HepG2 (cell line): ENCODE data around the gene CDH2. TPM values are rescaled to one million over a fixed set of nuclear protein-coding genes. Genes with fewer than 3 reads are reported as not detected.
A peak's percentile ranks its signal among the peaks of the same experiment; 100 is the strongest.

Source experiments
- AKAP8 ChIP-seq: sonication (generic); formaldehyde crosslinking; IDR thresholded peaks from 2 replicates; pipeline ENCODE4 v1.5.1; 2020; ENCODE audit warnings: mild to moderate bottlenecking, missing genetic modification reagents
- ASH2L ChIP-seq: fragments of 300-600, 200-600 bp; sonication (generic); IDR thresholded peaks from 2 replicates; pipeline ENCODE4 v1.7.0; 2017; ENCODE audit warnings: low read depth, mild to moderate bottlenecking, moderate library complexity, mixed read lengths, low read length; ENCODE audit not compliant: insufficient read length
- CREM ChIP-seq, 2 experiments: sonication (generic) in 1 of 2; formaldehyde crosslinking in 1 of 2; IDR thresholded peaks; 2 replicates each; pipeline versions ENCODE4 v1.4.0 to v1.6.1; 2016 to 2020; ENCODE audit warnings: antibody characterized with exemption in 1 of 2, mild to moderate bottlenecking in 1 of 2, missing genetic modification reagents in 1 of 2
- DMAP1 ChIP-seq: IDR thresholded peaks from 2 replicates; pipeline ENCODE4 v1.6.1; 2016
- EHMT2 ChIP-seq: fragments of 200-600 bp; sonication (generic); IDR thresholded peaks from 2 replicates; pipeline ENCODE4 v1.7.0; 2017; ENCODE audit warnings: antibody characterized with exemption, low read depth, low read length, borderline replicate concordance
- FIP1L1 ChIP-seq: fragments of 200-400 bp; formaldehyde crosslinking; IDR thresholded peaks from 2 replicates; pipeline ENCODE4 v1.6.1; 2018; ENCODE audit warnings: low read depth, mild to moderate bottlenecking, low read length, moderate library complexity, borderline replicate concordance; ENCODE audit not compliant: insufficient read depth
- GATA4 ChIP-seq: sonication (generic); IDR thresholded peaks from 2 replicates; pipeline ENCODE4 v1.6.1; 2016; ENCODE audit warnings: antibody characterized with exemption, low read depth, borderline replicate concordance
- GLI4 ChIP-seq: sonication (generic); formaldehyde crosslinking; IDR thresholded peaks from 2 replicates; pipeline ENCODE4 v1.5.1; 2020; ENCODE audit warnings: missing genetic modification reagents, mild to moderate bottlenecking, moderate library complexity, borderline replicate concordance
- GMEB1 ChIP-seq: sonication (generic); formaldehyde crosslinking; IDR thresholded peaks from 2 replicates; pipeline ENCODE4 v1.5.1; 2020; ENCODE audit warnings: missing genetic modification reagents, mild to moderate bottlenecking, borderline replicate concordance
- HES4 ChIP-seq: sonication (generic); formaldehyde crosslinking; IDR thresholded peaks from 2 replicates; pipeline ENCODE4 v1.9.0; 2021; ENCODE audit warnings: mild to moderate bottlenecking, missing genetic modification reagents, borderline replicate concordance
- IRF9 ChIP-seq: sonication (generic); formaldehyde crosslinking; IDR thresholded peaks from 2 replicates; pipeline ENCODE4 v1.8.0; 2022; ENCODE audit warnings: missing genetic modification reagents, mild to moderate bottlenecking, borderline replicate concordance
- MIXL1 ChIP-seq: IDR thresholded peaks from 2 replicates; pipeline ENCODE4 v1.6.1; 2016
- NFYC ChIP-seq: IDR thresholded peaks from 2 replicates; pipeline ENCODE4 v1.6.1; 2016; ENCODE audit warnings: missing genetic modification reagents, missing compliant biosample characterization
- NR2F1 ChIP-seq, 2 experiments: fragments of 450-650 bp in 1 of 2; formaldehyde crosslinking in 1 of 2; IDR thresholded peaks; 2 replicates each; pipeline versions ENCODE4 v1.5.0 to v1.6.1; 2016 to 2020; ENCODE audit warnings: mild to moderate bottlenecking in 1 of 2, missing compliant biosample characterization in 1 of 2, missing genetic modification reagents in 1 of 2, moderate library complexity in 1 of 2
- PHF20 ChIP-seq: sonication (generic); formaldehyde crosslinking; IDR thresholded peaks from 2 replicates; pipeline ENCODE4 v1.5.0; 2020; ENCODE audit warnings: mild to moderate bottlenecking, missing genetic modification reagents
- POGZ ChIP-seq: sonication (generic); formaldehyde crosslinking; IDR thresholded peaks from 2 replicates; pipeline ENCODE4 v1.4.0; 2020; ENCODE audit warnings: mild to moderate bottlenecking, missing genetic modification reagents
- PRPF4 ChIP-seq: fragments of 200-400 bp; formaldehyde crosslinking; IDR thresholded peaks from 2 replicates; pipeline ENCODE4 v1.6.1; 2016; ENCODE audit warnings: low read length, low read depth; ENCODE audit not compliant: poor library complexity, severe bottlenecking
- SUZ12 ChIP-seq: fragments of 150-350 bp; IDR thresholded peaks from 2 replicates; pipeline ENCODE4 v1.6.1; 2014; ENCODE audit warnings: low read depth, low read length
- TCF7 ChIP-seq: sonication (generic); IDR thresholded peaks from 2 replicates; pipeline ENCODE4 v1.6.1; 2016; ENCODE audit warnings: antibody characterized with exemption, low read depth
- TOE1 ChIP-seq: sonication (generic); formaldehyde crosslinking; IDR thresholded peaks from 2 replicates; pipeline ENCODE4 v1.4.0; 2020; ENCODE audit warnings: mild to moderate bottlenecking, missing genetic modification reagents
- ZNF10 ChIP-seq: sonication (generic); formaldehyde crosslinking; IDR thresholded peaks from 2 replicates; pipeline ENCODE4 v1.4.0; 2020; ENCODE audit warnings: mild to moderate bottlenecking, low read depth, missing genetic modification reagents, borderline replicate concordance
- ZNF205 ChIP-seq: IDR thresholded peaks from 2 replicates; pipeline ENCODE4 v1.6.1; 2018; ENCODE audit warnings: missing biosample characterization, missing genetic modification reagents
- ZNF225 ChIP-seq: sonication (generic); formaldehyde crosslinking; IDR thresholded peaks from 2 replicates; pipeline ENCODE4 v1.4.0; 2020; ENCODE audit warnings: mild to moderate bottlenecking, missing genetic modification reagents
- ZNF263 ChIP-seq: sonication (generic); formaldehyde crosslinking; IDR thresholded peaks from 2 replicates; pipeline ENCODE4 v1.4.0; 2020; ENCODE audit warnings: missing genetic modification reagents
- ZNF282 ChIP-seq: fragments of 450-650 bp; IDR thresholded peaks from 2 replicates; pipeline ENCODE4 v1.6.1; 2018; ENCODE audit not compliant: partially characterized antibody
- ZNF33B ChIP-seq: sonication (generic); formaldehyde crosslinking; IDR thresholded peaks from 2 replicates; pipeline ENCODE4 v1.5.1; 2020; ENCODE audit warnings: mild to moderate bottlenecking, missing genetic modification reagents
- ZNF782 ChIP-seq: sonication (generic); formaldehyde crosslinking; IDR thresholded peaks from 2 replicates; pipeline ENCODE4 v1.4.0; 2020; ENCODE audit warnings: missing genetic modification reagents, mild to moderate bottlenecking, borderline replicate concordance
- polyA plus RNA-seq, 8 experiments: library from polyadenylated mRNA; depleted of rRNA in 3 of 8; stranded (reverse) in 7 of 8; unstranded in 1 of 8; fragments of >200 nt; fragmentation: Illumina TruSeq in 4 of 8; extraction: Trizol in 4 of 8; gene quantifications; 2 replicates each; pipeline versions ENCODE4 v1.2.1 to v1.2.3, GENCODE V29; 2011 to 2016; ENCODE audit warnings: low read depth in 4 of 8, missing spikeins in 1 of 8, mixed read lengths in 1 of 8; ENCODE audit not compliant: insufficient read depth in 1 of 8
- total RNA-seq, 5 experiments: library from RNA; depleted of rRNA; stranded (reverse); fragments of >200 nt; fragmentation: Illumina TruSeq; extraction: Trizol; gene quantifications; 2 replicates each; pipeline ENCODE4 v1.2.3, GENCODE V29; 2016; ENCODE audit warnings: low read depth in 1 of 5
- TF ChIP-seq, protein P1 (sequence below): sonication (generic); formaldehyde crosslinking; IDR thresholded peaks from 2 replicates; pipeline ENCODE4 v1.4.0; 2020; ENCODE audit warnings: missing genetic modification reagents; ENCODE audit errors: not compliant biosample characterization

Gene CDH2
- total and polyA plus RNA-seq, 2 of the 13 experiments (the other 11 are each of a cell fraction or from before 2014, with no cell fraction given), result 18.6 to 36.1 TPM

GRCh38 chr18:28167835-28168349 lies 9.0 kb downstream of the CDH2 start (continued):
- peak; percentile 92; the same call in 1 of the 2 replicates for TF ChIP-seq EHMT2
- TF ChIP-seq ZNF782 (CRISPR knock-in tag), result no peak
- no peak for TF ChIP-seq ZNF33B (CRISPR knock-in tag)
- TF ChIP-seq MIXL1 (CRISPR knock-in tag), result peak; percentile 57; the same call in 1 of the 2 replicates
- no peak for TF ChIP-seq ZNF263
- TF ChIP-seq ASH2L, result peak; percentile 96
- TF ChIP-seq TCF7, result 0 out of 2 replicates have a peak, but pooled peaks have one; percentile 27
- TF ChIP-seq ZNF10 (CRISPR knock-in tag), result no peak
- TF ChIP-seq GMEB1 (CRISPR knock-in tag), result no peak
- TF ChIP-seq SUZ12, result no peak
- TF ChIP-seq TOE1 (CRISPR knock-in tag), result no peak
- TF ChIP-seq PRPF4, result no peak
- peak; percentile 29 to 83; a peak in 2 of 4 replicates for TF ChIP-seq NR2F1 (CRISPR knock-in tag; IDR thresholded peaks at IDR 0.05)
- no peak for TF ChIP-seq ZNF225 (CRISPR knock-in tag)
- TF ChIP-seq ZNF282, result no peak
- no peak; the same call in 1 of the 2 replicates for TF ChIP-seq POGZ (CRISPR knock-in tag)
- TF ChIP-seq IRF9 (CRISPR knock-in tag), result no peak
- TF ChIP-seq GLI4 (CRISPR knock-in tag), result no peak
- TF ChIP-seq PHF20 (CRISPR knock-in tag), result no peak
- TF ChIP-seq NFYC (CRISPR knock-in tag), result no peak
- no peak for TF ChIP-seq ZNF205 (CRISPR knock-in tag)
- TF ChIP-seq AKAP8 (CRISPR knock-in tag), result no peak
- TF ChIP-seq, protein P1, sequence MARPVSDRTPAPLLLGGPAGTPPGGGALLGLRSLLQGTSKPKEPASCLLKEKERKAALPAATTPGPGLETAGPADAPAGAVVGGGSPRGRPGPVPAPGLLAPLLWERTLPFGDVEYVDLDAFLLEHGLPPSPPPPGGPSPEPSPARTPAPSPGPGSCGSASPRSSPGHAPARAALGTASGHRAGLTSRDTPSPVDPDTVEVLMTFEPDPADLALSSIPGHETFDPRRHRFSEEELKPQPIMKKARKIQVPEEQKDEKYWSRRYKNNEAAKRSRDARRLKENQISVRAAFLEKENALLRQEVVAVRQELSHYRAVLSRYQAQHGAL (CRISPR knock-in tag), result no peak
- TF ChIP-seq HES4, result no peak
- peak; percentile 76 for TF ChIP-seq CREM (IDR thresholded peaks at IDR 0.05)
- no peak for TF ChIP-seq CREM (CRISPR knock-in tag; IDR thresholded peaks at IDR 0.05)
- TF ChIP-seq FIP1L1, result no peak
- peak; percentile 40; the same call in 1 of the 2 replicates for TF ChIP-seq GATA4
- no peak for TF ChIP-seq DMAP1 (CRISPR knock-in tag)
- TF ChIP-seq, all 625 proteins: peak for 74
